Kidney epithelial cell (primary cell): ENCODE data around the gene STARD13. TPM values are rescaled to one million over a fixed set of nuclear protein-coding genes. Genes with fewer than 3 reads are reported as not detected.
"Not testable (repeated sequence)": the region's sequence is repeated elsewhere in the genome, so short reads cannot be mapped to it uniquely, and the experiment has no call there.

Experiments
- DNase-seq: peaks from one replicate; pipeline ENCODE4 v3.0.0-alpha.2; 2010; ENCODE audit warnings: low read depth
- H3K27me3 ChIP-seq: 2 replicates; pipeline ENCODE4 v1.6.0; 2011; ENCODE audit warnings: low read length; ENCODE audit not compliant: control insufficient read depth, insufficient read depth
- H3K36me3 ChIP-seq: 2 replicates; pipeline ENCODE4 v1.5.1; 2011; ENCODE audit warnings: low read length; ENCODE audit not compliant: control insufficient read depth, insufficient read depth
- H3K4me3 ChIP-seq: 2 replicates; pipeline ENCODE4 v1.5.1; 2011; ENCODE audit warnings: low read depth, mild to moderate bottlenecking, control low read depth, low read length
- CTCF ChIP-seq: IDR thresholded peaks from 2 replicates; pipeline ENCODE4 v1.5.1; 2011; ENCODE audit warnings: mild to moderate bottlenecking, moderate library complexity, low read length, control low read depth, inconsistent platforms; ENCODE audit not compliant: insufficient read depth, poor library complexity, severe bottlenecking
- total RNA-seq: library from RNA; depleted of rRNA; stranded (reverse); fragments of >200 nt; gene quantifications from 2 replicates; pipeline ENCODE4 v1.2.3, GENCODE V29; 2015

Gene STARD13
- total RNA-seq, 1 donor from 2014 or later: 10.1 TPM

- DNase-seq: no peak
- no peak overlapping the region for H3K4me3 ChIP-seq
These were observed 105.3 kb downstream of the STARD13 start for GRCh38 chr13:33180122-33180804.

GRCh38 chr13:33179463-33179862 is 106.1 kb downstream of the STARD13 start:
- TF ChIP-seq CTCF: no peak
- no peaks in the 10 kb centered on the region for H3K36me3 ChIP-seq
- no peaks in the 10 kb centered on the region for H3K27me3 ChIP-seq
- no peak overlapping the region for H3K4me3 ChIP-seq
- no peak for DNase-seq

More at GRCh38 chr13:33180122-33180804, 105.3 kb downstream of the STARD13 start:
- TF ChIP-seq CTCF: no peak
- no peaks in the 10 kb centered on the region for H3K27me3 ChIP-seq
- H3K36me3 ChIP-seq: no peaks in the 10 kb centered on the region

GRCh38 chr13:33178209-33178840 is 107.2 kb downstream of the STARD13 start:
- no peak overlapping the region for H3K4me3 ChIP-seq
- no peaks in the 10 kb centered on the region for H3K27me3 ChIP-seq
- TF ChIP-seq CTCF: no peak
- H3K36me3 ChIP-seq: no peaks in the 10 kb centered on the region
- no peak for DNase-seq

- H3K27me3 ChIP-seq, H3K4me3 ChIP-seq, H3K36me3 ChIP-seq, DNase-seq: not testable (repeated sequence)
These were observed 108.0 kb downstream of the STARD13 start for GRCh38 chr13:33177340-33178208.

GRCh38 chr13:33176526-33176925 is 109.0 kb downstream of the STARD13 start:
- no peak overlapping the region for H3K4me3 ChIP-seq
- H3K27me3 ChIP-seq: no peaks in the 10 kb centered on the region
- no peak for DNase-seq
- H3K36me3 ChIP-seq: no peaks in the 10 kb centered on the region
- TF ChIP-seq CTCF: no peak

- Histone ChIP-seq H3K36me3 (no peaks in the 10 kb centered on the region), H3K27me3 (no peaks in the 10 kb centered on the region), H3K4me3 (no peak overlapping the region)
- TF ChIP-seq CTCF: no peak
- DNase-seq: no peak
These were observed 109.6 kb downstream of the STARD13 start for GRCh38 chr13:33175991-33176390.
